CD4-positive, alpha-beta T cell (primary cell): ENCODE data around the gene CHD5. TPM values are rescaled to one million over a fixed set of nuclear protein-coding genes. Genes with fewer than 3 reads are reported as not detected.

Experiments used
- ATAC-seq: fragments of 200-7000 bp; cut with Tn5 transposase; one replicate; pipeline ENCODE4 v1.10.0; 2022; ENCODE audit warnings: mild to moderate bottlenecking; ENCODE audit not compliant: poor library complexity
- CTCF ChIA-PET: fragments of 350-600 bp; sonication (Branson Sonifier 250); formaldehyde crosslinking; loops from one replicate; lab custom pipeline; 2021; ENCODE audit warnings: antibody characterized with exemption, inconsistent platforms; lab: Charles Lee
- POLR2A ChIA-PET: fragments of 350-600 bp; sonication (Branson Sonifier 250); formaldehyde crosslinking; loops from one replicate; lab custom pipeline; 2021; ENCODE audit warnings: antibody characterized with exemption, inconsistent platforms; lab: Charles Lee
- DNase-seq, 14 experiments: peaks; one replicate each; pipeline ENCODE4 v3.0.0-alpha.2; 2013 to 2020; ENCODE audit warnings: mixed read lengths in 2 of 14
- H3K27ac ChIP-seq, 2 donors: one replicate each; pipeline versions ENCODE4 v1.5.1 to v1.7.0; 2013; ENCODE audit warnings: low read length in 2 of 2, low read depth in 1 of 2, mild to moderate bottlenecking in 1 of 2
- H3K27me3 ChIP-seq, 2 experiments: 1 replicate in 1 of 2; 2 replicates in 1 of 2; pipeline versions ENCODE4 v1.6.1 to v1.7.0; 2013; ENCODE audit warnings: low read length in 2 of 2, control low read depth in 1 of 2, mild to moderate bottlenecking in 1 of 2, moderate library complexity in 1 of 2; ENCODE audit not compliant: insufficient read depth in 2 of 2, control insufficient read depth in 1 of 2
- H3K36me3 ChIP-seq: one replicate; pipeline ENCODE4 v1.6.1; 2013; ENCODE audit warnings: low read length, control low read depth; ENCODE audit not compliant: insufficient read depth
- H3K4me1 ChIP-seq: one replicate; pipeline ENCODE4 v1.6.1; 2013; ENCODE audit warnings: low read length, control low read depth; ENCODE audit not compliant: insufficient read depth
- H3K4me3 ChIP-seq: one replicate; pipeline ENCODE4 v1.5.1; 2013; ENCODE audit warnings: mild to moderate bottlenecking, low read length, moderate library complexity
- H3K9me3 ChIP-seq, 2 experiments: 1 replicate in 1 of 2; 2 replicates in 1 of 2; pipeline versions ENCODE4 v1.6.1 to v1.7.0; 2013; ENCODE audit warnings: low read length in 2 of 2, mild to moderate bottlenecking in 2 of 2, control low read depth in 1 of 2, moderate library complexity in 1 of 2; ENCODE audit not compliant: control insufficient read depth in 1 of 2, insufficient read depth in 1 of 2
- H3K27ac Mint-ChIP-seq: one replicate; pipeline ENCODE4 v1.8.0; 2020; ENCODE audit warnings: mixed read lengths
- H3K27me3 Mint-ChIP-seq: one replicate; pipeline ENCODE4 v1.8.0; 2021; ENCODE audit warnings: mixed read lengths
- H3K36me3 Mint-ChIP-seq: one replicate; pipeline ENCODE4 v1.8.0; 2021; ENCODE audit warnings: low read depth, mixed read lengths
- H3K4me1 Mint-ChIP-seq: one replicate; pipeline ENCODE4 v1.8.0; 2021; ENCODE audit warnings: low read depth, mixed read lengths
- H3K4me3 Mint-ChIP-seq: one replicate; pipeline ENCODE4 v1.8.0; 2020; ENCODE audit warnings: mild to moderate bottlenecking, mixed read lengths
- H3K9me3 Mint-ChIP-seq: one replicate; pipeline ENCODE4 v1.8.0; 2020; ENCODE audit warnings: mixed read lengths
- CTCF ChIP-seq: fragments of 200-600 bp; IDR thresholded peaks from one replicate; pipeline ENCODE4 v1.8.0; 2022; ENCODE audit warnings: antibody characterized with exemption, mild to moderate bottlenecking
- intact Hi-C, 2 experiments: fragments of 100-400 bp; cut with DNase I in 1 of 2; cut with micrococcal nuclease in 1 of 2; formaldehyde crosslinking; loops; one replicate each; pipeline versions ENCODE4 v1.15.1 to v1.9.0; 2023 to 2025; cut with DNase I, micrococcal nuclease
- total RNA-seq, 174 experiments: library from RNA in 2 of 174; stranded (reverse) in 2 of 174; gene quantifications; one replicate each; pipeline ENCODE4 v1.2.3 and lab custom pipeline; 2021 to 2026

The CHD5 gene
- total RNA-seq, 2 experiments from 2014 or later, result 0.25 to 0.34 TPM

GRCh38 chr1:6092211-6092610 is 87.9 kb downstream of the CHD5 start:
- Histone ChIP-seq H3K36me3 (peaks cover 74% of the 10 kb centered on the region), H3K27me3 (no peaks in the 10 kb centered on the region), H3K9me3 (no peaks in the 10 kb centered on the region), H3K27ac (no peak overlapping the region), H3K4me1 (no peaks in the 10 kb centered on the region), H3K4me3 (no peak overlapping the region)
- Mint-ChIP-seq H3K27ac (no peak overlapping the region), H3K27me3 (no peaks in the 10 kb centered on the region), H3K36me3 (peaks cover 45% of the 10 kb centered on the region), H3K4me1 (no peaks in the 10 kb centered on the region), H3K9me3 (no peaks in the 10 kb centered on the region), H3K4me3 (no peak overlapping the region)
- DNase-seq, result no peak
- intact Hi-C loops, result no loop called here
- no peak for ATAC-seq
- CTCF ChIA-PET, result no interaction called here
- POLR2A ChIA-PET, result no interaction called here
- no peak for TF ChIP-seq CTCF

- Histone ChIP-seq H3K4me1 (no peaks in the 10 kb centered on the region), H3K9me3 (no peaks in the 10 kb centered on the region), H3K27ac (no peak overlapping the region), H3K4me3 (no peak overlapping the region), H3K36me3 (peaks cover 69% of the 10 kb centered on the region), H3K27me3 (no peaks in the 10 kb centered on the region)
- no peaks in the 10 kb centered on the region for H3K9me3 Mint-ChIP-seq
- H3K27me3 Mint-ChIP-seq, result no peaks in the 10 kb centered on the region
- ChIA-PET CTCF (interaction anchor here (1.0 kb wide), 1 partner anchor 27 kb away, joined by 3 read pairs; no protein-coding TSS in a partner anchor), POLR2A (no interaction called here)
- DNase-seq (no peak), ATAC-seq (no peak)
- no peak for TF ChIP-seq CTCF
- intact Hi-C loops, result no loop called here
- peaks cover 50% of the 10 kb centered on the region for H3K36me3 Mint-ChIP-seq
- H3K4me3 Mint-ChIP-seq, result no peak overlapping the region
- no peak overlapping the region for H3K27ac Mint-ChIP-seq
- H3K4me1 Mint-ChIP-seq, result no peaks in the 10 kb centered on the region
Observed at GRCh38 chr1:6091823-6092109, 88.4 kb downstream of the CHD5 start.

- no peak overlapping the region for H3K27ac ChIP-seq
- intact Hi-C loops, result no loop called here
- peaks cover 52% of the 10 kb centered on the region for H3K36me3 Mint-ChIP-seq
- POLR2A ChIA-PET, result no interaction called here
- TF ChIP-seq CTCF, result no peak
- H3K27ac Mint-ChIP-seq, result no peak overlapping the region
- DNase-seq (no peak), ATAC-seq (no peak)
- H3K4me1 ChIP-seq, result no peaks in the 10 kb centered on the region
- H3K27me3 Mint-ChIP-seq, result no peaks in the 10 kb centered on the region
- peaks cover 67% of the 10 kb centered on the region for H3K36me3 ChIP-seq
- no peaks in the 10 kb centered on the region for H3K9me3 Mint-ChIP-seq
- H3K4me1 Mint-ChIP-seq, result no peaks in the 10 kb centered on the region
- no peaks in the 10 kb centered on the region for H3K27me3 ChIP-seq
- H3K9me3 ChIP-seq, result no peaks in the 10 kb centered on the region
- CTCF ChIA-PET, result interaction anchor here (1.0 kb wide), 1 partner anchor 28 kb away, joined by 3 read pairs; no protein-coding TSS in a partner anchor
- no peak overlapping the region for H3K4me3 Mint-ChIP-seq
- H3K4me3 ChIP-seq, result no peak overlapping the region
Observed at GRCh38 chr1:6090996-6091822, 88.9 kb downstream of the CHD5 start.
